ENCODE data around the gene SKIC3. TPM values are rescaled to one million over a fixed set of nuclear protein-coding genes. Genes with fewer than 3 reads are reported as not detected.
A peak's percentile ranks its signal among the peaks of the same experiment; 100 is the strongest.

SKIC3 gene
- total RNA-seq, 1 experiment from 2014 or later: 118 TPM

DNA sequence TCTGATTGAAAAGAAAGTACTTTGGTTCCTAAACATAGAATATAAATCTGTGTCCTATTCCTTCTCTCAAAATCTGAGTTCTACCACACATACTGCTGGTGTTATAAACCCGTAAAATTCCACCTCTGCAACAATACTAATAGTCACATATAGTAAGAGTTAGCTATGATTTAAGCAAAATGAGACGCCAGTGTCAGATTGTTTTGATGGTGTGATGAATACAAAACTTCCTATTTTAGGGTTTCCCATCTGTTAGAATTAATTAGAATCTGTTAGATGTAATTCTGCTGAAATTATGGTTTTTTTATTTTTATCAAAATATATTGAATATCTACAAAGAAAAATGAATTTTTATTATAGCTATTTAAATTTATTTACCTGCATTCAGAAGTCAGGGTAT lies 26.8 kb upstream of the SKIC3 start:
- Histone ChIP-seq H3K4me2 (ENCODE audit: low read depth, low read length, poor library complexity, severe bottlenecking) (no peak overlapping the region), H3K9ac (ENCODE audit: low read length) (no peak overlapping the region), H3K4me1 (ENCODE audit: low read length) (no peaks in the 10 kb centered on the region), H3K36me3 (ENCODE audit: insufficient read depth, low read length) (peaks cover 10% of the 10 kb centered on the region), H3K9me2 (replicated peaks; ENCODE audit: insufficient read depth, low read length) (no peaks in the 10 kb centered on the region), H3K27ac (ENCODE audit: low read length) (no peak overlapping the region), H2AFZ (ENCODE audit: low read length) (peak overlapping the region; percentile 52; the same call in 1 of the 2 replicates), H4K20me1 (ENCODE audit: insufficient read depth, low read depth, low read length) (no peaks in the 10 kb centered on the region), H3K4me3 (ENCODE audit: low read length) (no peak overlapping the region), H3K9me3 (ENCODE audit: low read length) (no peaks in the 10 kb centered on the region), H3K27me3 (ENCODE audit: low read length) (no peaks in the 10 kb centered on the region), H3K79me2 (ENCODE audit: low read length) (peaks cover 6% of the 10 kb centered on the region; the same call in 1 of the 2 replicates)
- DNase-seq: no peak

DNA sequence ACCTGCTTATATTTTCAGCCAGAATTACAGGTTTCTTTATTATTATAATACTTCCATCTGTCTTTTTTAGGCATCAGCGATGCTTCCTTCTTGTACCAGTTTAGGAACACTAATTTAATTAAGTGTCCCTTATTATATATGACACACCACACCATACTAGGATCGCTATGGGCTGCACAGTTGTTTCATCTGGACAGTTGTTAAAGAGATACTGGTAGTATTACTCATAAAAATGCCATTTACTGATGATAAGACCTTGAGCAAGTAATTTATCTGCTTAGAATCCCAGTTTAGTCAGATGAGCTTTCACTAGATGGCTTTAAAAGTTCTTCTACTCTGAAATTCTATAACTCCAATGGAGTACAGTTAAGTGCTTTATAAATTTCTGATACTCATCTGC lies 17.2 kb upstream of the SKIC3 start:
- no peak overlapping the region for H3K9ac ChIP-seq (ENCODE audit: low read length)
- H3K9me2 ChIP-seq (replicated peaks; ENCODE audit: insufficient read depth, low read length): no peaks in the 10 kb centered on the region
- peaks cover 2% of the 10 kb centered on the region; the same call in 1 of the 2 replicates for H3K79me2 ChIP-seq (ENCODE audit: low read length)
- peaks cover 3% of the 10 kb centered on the region for H3K4me1 ChIP-seq (ENCODE audit: low read length)
- H3K9me3 ChIP-seq (ENCODE audit: low read length): no peaks in the 10 kb centered on the region
- no peak overlapping the region for H3K27ac ChIP-seq (ENCODE audit: low read length)
- DNase-seq: no peak
- H3K36me3 ChIP-seq (ENCODE audit: insufficient read depth, low read length): peaks cover 7% of the 10 kb centered on the region; the same call in 1 of the 2 replicates
- no peak overlapping the region for H3K4me2 ChIP-seq (ENCODE audit: low read depth, low read length, poor library complexity, severe bottlenecking)
- H3K27me3 ChIP-seq (ENCODE audit: low read length): no peaks in the 10 kb centered on the region
- H2AFZ ChIP-seq (ENCODE audit: low read length): no peak overlapping the region
- H3K4me3 ChIP-seq (ENCODE audit: low read length): no peak overlapping the region
- H4K20me1 ChIP-seq (ENCODE audit: insufficient read depth, low read depth, low read length): no peaks in the 10 kb centered on the region

DNA sequence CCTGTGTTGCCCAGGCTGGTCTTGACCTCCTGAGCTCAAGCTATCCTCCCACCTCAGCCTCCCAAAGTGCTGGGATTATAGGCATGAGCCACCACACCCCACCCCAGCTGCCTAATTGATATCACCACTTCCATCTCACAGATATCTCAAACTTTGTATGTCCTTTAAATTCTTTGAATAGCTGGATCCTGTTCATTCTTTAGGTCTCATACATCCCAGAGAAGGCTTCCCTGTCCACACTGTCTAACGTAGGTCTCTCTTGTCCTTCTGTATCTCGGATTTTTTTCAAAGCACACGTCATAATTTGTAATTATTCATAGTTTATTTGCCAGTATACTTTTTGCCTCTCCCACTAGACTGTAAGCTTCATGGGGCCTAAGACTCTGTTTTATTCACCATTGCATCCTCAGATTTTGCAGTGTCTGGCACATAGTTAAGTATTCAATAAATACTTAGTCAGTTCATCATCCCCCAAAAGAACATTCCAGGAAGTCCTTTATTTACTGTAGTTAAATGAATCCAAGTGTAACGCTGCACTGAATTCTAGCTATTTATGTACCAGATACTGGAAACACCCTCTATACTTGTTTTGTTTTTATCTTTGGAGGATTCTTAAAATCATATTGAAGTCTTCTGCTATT lies 10.6 kb upstream of the SKIC3 start:
- no peak overlapping the region for H3K27ac ChIP-seq (ENCODE audit: low read length)
- H2AFZ ChIP-seq (ENCODE audit: low read length): no peak overlapping the region
- peaks cover 9% of the 10 kb centered on the region; the same call in 1 of the 2 replicates for H3K36me3 ChIP-seq (ENCODE audit: insufficient read depth, low read length)
- no peaks in the 10 kb centered on the region for H3K9me3 ChIP-seq (ENCODE audit: low read length)
- H3K4me2 ChIP-seq (ENCODE audit: low read depth, low read length, poor library complexity, severe bottlenecking): no peak overlapping the region
- no peak overlapping the region for H3K4me3 ChIP-seq (ENCODE audit: low read length)
- H3K4me1 ChIP-seq (ENCODE audit: low read length): peaks cover 14% of the 10 kb centered on the region
- DNase-seq: no peak
- H3K9me2 ChIP-seq (replicated peaks; ENCODE audit: insufficient read depth, low read length): no peaks in the 10 kb centered on the region
- peaks cover 34% of the 10 kb centered on the region for H3K79me2 ChIP-seq (ENCODE audit: low read length)
- no peaks in the 10 kb centered on the region for H4K20me1 ChIP-seq (ENCODE audit: insufficient read depth, low read depth, low read length)
- no peaks in the 10 kb centered on the region for H3K27me3 ChIP-seq (ENCODE audit: low read length)
- no peak overlapping the region for H3K9ac ChIP-seq (ENCODE audit: low read length)

DNA sequence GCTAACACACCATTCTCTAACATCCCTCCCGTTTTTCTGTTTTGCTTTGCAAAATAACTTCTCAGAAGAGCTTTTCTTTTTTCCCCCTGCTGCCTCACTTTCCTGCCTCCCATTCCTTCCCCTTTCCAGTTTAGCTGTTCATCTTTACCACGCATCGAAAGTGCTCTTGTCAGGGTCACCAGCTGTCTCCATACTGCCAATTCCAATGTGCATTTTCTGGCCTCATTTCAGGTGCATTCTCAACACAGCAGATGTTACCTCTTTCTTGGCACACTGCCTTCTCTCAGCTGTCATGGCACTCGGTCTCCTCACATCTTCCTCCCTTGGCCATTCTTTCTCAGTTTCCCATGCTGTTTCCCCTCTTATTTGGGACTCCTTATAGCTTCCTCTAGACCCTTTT lies 9.7 kb upstream of the SKIC3 start:
- Histone ChIP-seq H3K9me3 (ENCODE audit: low read length) (no peaks in the 10 kb centered on the region), H3K27me3 (ENCODE audit: low read length) (no peaks in the 10 kb centered on the region), H3K4me1 (ENCODE audit: low read length) (peaks cover 14% of the 10 kb centered on the region), H3K9ac (ENCODE audit: low read length) (no peak overlapping the region), H3K4me3 (ENCODE audit: low read length) (no peak overlapping the region), H2AFZ (ENCODE audit: low read length) (no peak overlapping the region), H3K27ac (ENCODE audit: low read length) (no peak overlapping the region), H3K79me2 (ENCODE audit: low read length) (peaks cover 34% of the 10 kb centered on the region), H4K20me1 (ENCODE audit: insufficient read depth, low read depth, low read length) (no peaks in the 10 kb centered on the region), H3K4me2 (ENCODE audit: low read depth, low read length, poor library complexity, severe bottlenecking) (no peak overlapping the region), H3K36me3 (ENCODE audit: insufficient read depth, low read length) (peaks cover 9% of the 10 kb centered on the region; the same call in 1 of the 2 replicates), H3K9me2 (replicated peaks; ENCODE audit: insufficient read depth, low read length) (no peaks in the 10 kb centered on the region)
- DNase-seq: no peak

DNA sequence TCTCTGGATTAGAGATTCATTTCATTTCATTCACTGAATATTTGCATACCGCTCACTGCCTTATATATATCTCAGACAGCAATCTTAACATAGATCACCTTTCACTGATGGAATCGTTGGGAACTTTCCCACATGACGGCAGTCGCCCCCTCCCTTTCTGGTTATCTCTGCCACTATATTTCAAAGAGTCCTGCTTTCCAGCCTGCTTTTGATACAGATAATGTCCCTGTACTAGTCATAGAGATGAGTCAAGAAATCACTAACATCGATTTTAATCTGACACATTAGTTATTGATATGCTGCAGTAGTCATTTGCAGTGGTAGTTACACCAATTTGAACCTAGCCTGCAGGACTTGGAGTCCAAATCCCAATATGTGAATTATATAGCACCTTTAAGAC lies 8.6 kb upstream of the SKIC3 start:
- Histone ChIP-seq H3K4me2 (ENCODE audit: low read depth, low read length, poor library complexity, severe bottlenecking) (no peak overlapping the region), H3K27ac (ENCODE audit: low read length) (no peak overlapping the region), H3K27me3 (ENCODE audit: low read length) (no peaks in the 10 kb centered on the region), H4K20me1 (ENCODE audit: insufficient read depth, low read depth, low read length) (no peaks in the 10 kb centered on the region), H3K4me3 (ENCODE audit: low read length) (no peak overlapping the region), H3K36me3 (ENCODE audit: insufficient read depth, low read length) (peaks cover 5% of the 10 kb centered on the region; the same call in 1 of the 2 replicates), H3K9ac (ENCODE audit: low read length) (no peak overlapping the region), H3K79me2 (ENCODE audit: low read length) (peaks cover 36% of the 10 kb centered on the region), H3K4me1 (ENCODE audit: low read length) (peaks cover 14% of the 10 kb centered on the region), H3K9me3 (ENCODE audit: low read length) (no peaks in the 10 kb centered on the region), H2AFZ (ENCODE audit: low read length) (no peak overlapping the region), H3K9me2 (replicated peaks; ENCODE audit: insufficient read depth, low read length) (no peaks in the 10 kb centered on the region)
- DNase-seq: no peak

DNA sequence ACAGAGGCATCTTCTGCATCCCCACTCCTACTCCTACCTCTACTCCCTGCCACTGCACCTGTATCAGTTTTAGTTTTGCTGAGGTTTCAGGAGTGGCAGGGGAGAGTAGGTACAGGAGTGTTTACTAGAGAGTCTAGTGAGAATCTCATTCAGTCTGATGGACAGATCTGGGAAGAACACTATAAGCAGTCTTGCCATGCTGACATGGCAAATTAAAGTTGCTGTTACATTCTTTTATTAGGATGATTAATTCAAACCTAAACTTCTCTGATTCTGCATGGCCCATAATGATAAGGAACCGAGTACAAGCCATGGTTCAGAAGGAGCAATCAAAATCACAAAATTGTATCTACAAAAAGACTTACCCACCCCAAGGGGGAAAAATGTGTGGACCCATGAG lies 7.5 kb upstream of the SKIC3 start:
- Histone ChIP-seq H3K36me3 (ENCODE audit: insufficient read depth, low read length) (peaks cover 5% of the 10 kb centered on the region; the same call in 1 of the 2 replicates), H3K27ac (ENCODE audit: low read length) (no peak overlapping the region), H3K4me3 (ENCODE audit: low read length) (no peak overlapping the region), H3K9ac (ENCODE audit: low read length) (no peak overlapping the region), H3K4me1 (ENCODE audit: low read length) (peaks cover 14% of the 10 kb centered on the region), H4K20me1 (ENCODE audit: insufficient read depth, low read depth, low read length) (no peaks in the 10 kb centered on the region), H3K9me2 (replicated peaks; ENCODE audit: insufficient read depth, low read length) (no peaks in the 10 kb centered on the region), H2AFZ (ENCODE audit: low read length) (no peak overlapping the region), H3K79me2 (ENCODE audit: low read length) (peaks cover 47% of the 10 kb centered on the region), H3K4me2 (ENCODE audit: low read depth, low read length, poor library complexity, severe bottlenecking) (no peak overlapping the region), H3K27me3 (ENCODE audit: low read length) (no peaks in the 10 kb centered on the region), H3K9me3 (ENCODE audit: low read length) (no peaks in the 10 kb centered on the region)
- no peak for DNase-seq

DNA sequence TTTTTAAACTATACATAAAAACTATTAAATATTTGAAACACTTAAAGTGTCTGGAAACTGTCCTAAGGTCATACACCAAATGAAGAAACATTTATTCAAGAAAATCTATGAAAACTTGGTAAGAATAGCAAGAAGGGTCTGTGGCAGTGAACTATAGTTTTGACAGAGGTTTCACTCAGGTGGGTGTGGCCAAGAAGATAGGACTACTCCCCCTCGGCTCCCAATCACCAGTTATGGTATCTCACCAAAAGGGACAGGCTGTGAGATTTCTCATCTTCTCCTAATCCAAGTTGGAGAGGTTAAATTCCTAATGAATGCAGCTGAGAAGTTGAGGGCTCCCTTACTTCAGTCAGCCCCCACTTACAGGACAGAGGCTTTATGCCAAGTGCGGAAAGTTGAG lies 3.1 kb upstream of the SKIC3 start:
- Histone ChIP-seq H3K9ac (ENCODE audit: low read length) (no peak overlapping the region), H3K36me3 (ENCODE audit: insufficient read depth, low read length) (peaks cover 3% of the 10 kb centered on the region; the same call in 1 of the 2 replicates), H3K79me2 (ENCODE audit: low read length) (peaks cover 60% of the 10 kb centered on the region), H4K20me1 (ENCODE audit: insufficient read depth, low read depth, low read length) (no peaks in the 10 kb centered on the region), H3K4me2 (ENCODE audit: low read depth, low read length, poor library complexity, severe bottlenecking) (no peak overlapping the region), H3K27ac (ENCODE audit: low read length) (no peak overlapping the region), H3K4me1 (ENCODE audit: low read length) (peaks cover 24% of the 10 kb centered on the region), H3K9me3 (ENCODE audit: low read length) (no peaks in the 10 kb centered on the region), H3K4me3 (ENCODE audit: low read length) (no peak overlapping the region), H2AFZ (ENCODE audit: low read length) (no peak overlapping the region), H3K27me3 (ENCODE audit: low read length) (no peaks in the 10 kb centered on the region), H3K9me2 (replicated peaks; ENCODE audit: insufficient read depth, low read length) (no peaks in the 10 kb centered on the region)
- DNase-seq: no peak

DNA sequence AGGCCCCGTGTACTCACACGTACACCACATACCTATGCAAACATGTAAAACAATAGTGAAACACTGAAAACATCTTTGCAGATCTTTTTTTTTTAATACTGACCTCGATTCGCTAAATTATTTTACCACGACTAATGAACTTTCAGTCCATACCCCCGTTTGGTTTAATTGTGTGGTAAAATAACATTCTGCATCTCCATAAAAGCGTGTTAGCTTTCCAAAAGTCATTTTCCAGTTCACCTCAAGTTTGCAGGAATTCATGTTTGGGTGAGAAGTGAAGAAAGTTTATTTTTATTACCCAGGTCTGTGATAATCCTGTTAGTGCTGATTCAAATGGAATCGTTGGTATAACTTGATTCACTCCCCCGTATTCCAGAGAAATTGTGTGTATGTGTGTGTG lies 776 bp upstream of the SKIC3 start:
- Histone ChIP-seq H3K4me3 (ENCODE audit: low read length) (peak overlapping the region; percentile 93), H4K20me1 (ENCODE audit: insufficient read depth, low read depth, low read length) (no peaks in the 10 kb centered on the region), H3K36me3 (ENCODE audit: insufficient read depth, low read length) (peaks cover 4% of the 10 kb centered on the region; the same call in 1 of the 2 replicates), H3K9me2 (replicated peaks; ENCODE audit: insufficient read depth, low read length) (no peaks in the 10 kb centered on the region), H3K9me3 (ENCODE audit: low read length) (no peaks in the 10 kb centered on the region), H3K79me2 (ENCODE audit: low read length) (peaks cover 68% of the 10 kb centered on the region), H2AFZ (ENCODE audit: low read length) (no peak overlapping the region), H3K27ac (ENCODE audit: low read length) (peak overlapping the region; percentile 70), H3K9ac (ENCODE audit: low read length) (peak overlapping the region; percentile 80), H3K4me2 (ENCODE audit: low read depth, low read length, poor library complexity, severe bottlenecking) (peak overlapping the region; percentile 90), H3K4me1 (ENCODE audit: low read length) (peaks cover 17% of the 10 kb centered on the region), H3K27me3 (ENCODE audit: low read length) (no peaks in the 10 kb centered on the region)
- DNase-seq: no peak
